ENCODE measurements around the gene DNAJB2. TPM values are rescaled to one million over a fixed set of nuclear protein-coding genes. Genes with fewer than 3 reads are reported as not detected.

Gene DNAJB2
- total and polyA plus RNA-seq, 4 donors, result 7.4 to 71.8 (median 27.0) TPM

DNA sequence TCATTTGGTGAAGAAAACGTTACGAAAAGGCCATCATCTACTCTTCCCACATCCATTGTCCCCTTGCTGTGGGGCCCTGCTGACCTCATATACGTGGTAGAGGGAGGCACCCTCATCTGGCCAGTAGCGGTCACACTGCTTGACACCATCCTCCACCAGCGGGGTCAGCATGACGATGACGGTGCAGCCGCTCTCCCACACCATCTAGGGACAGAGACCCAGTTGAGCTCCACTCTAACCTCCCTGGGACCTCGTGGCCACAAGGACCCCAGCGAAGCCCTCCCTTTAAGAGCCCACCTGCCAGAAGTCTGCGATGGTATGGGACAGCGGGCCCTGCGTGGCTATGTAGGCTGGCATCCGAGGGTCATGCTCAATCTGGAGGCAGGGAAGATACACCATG lies 17.0 kb downstream of the DNAJB2 start:
- TF ChIP-seq RXRA (IDR thresholded peaks at IDR 0.05) (no peak), TAF1 (conservative IDR thresholded peaks at IDR 0.05) (no peak), HNF4G (IDR thresholded peaks at IDR 0.05) (no peak), SP1 (IDR thresholded peaks at IDR 0.05) (no peak), EGR1 (IDR thresholded peaks at IDR 0.05; ENCODE audit: low read depth in 2 of 2) (no peak), HNF4A (conservative IDR thresholded peaks at IDR 0.05) (no peak), YY1 (IDR thresholded peaks at IDR 0.05) (no peak), RAD21 (IDR thresholded peaks at IDR 0.05) (no peak), GABPA (IDR thresholded peaks at IDR 0.05 in 1 of 2, conservative IDR thresholded peaks at IDR 0.05 in 1 of 2) (no peak)
- TF ChIP-seq, protein P1, sequence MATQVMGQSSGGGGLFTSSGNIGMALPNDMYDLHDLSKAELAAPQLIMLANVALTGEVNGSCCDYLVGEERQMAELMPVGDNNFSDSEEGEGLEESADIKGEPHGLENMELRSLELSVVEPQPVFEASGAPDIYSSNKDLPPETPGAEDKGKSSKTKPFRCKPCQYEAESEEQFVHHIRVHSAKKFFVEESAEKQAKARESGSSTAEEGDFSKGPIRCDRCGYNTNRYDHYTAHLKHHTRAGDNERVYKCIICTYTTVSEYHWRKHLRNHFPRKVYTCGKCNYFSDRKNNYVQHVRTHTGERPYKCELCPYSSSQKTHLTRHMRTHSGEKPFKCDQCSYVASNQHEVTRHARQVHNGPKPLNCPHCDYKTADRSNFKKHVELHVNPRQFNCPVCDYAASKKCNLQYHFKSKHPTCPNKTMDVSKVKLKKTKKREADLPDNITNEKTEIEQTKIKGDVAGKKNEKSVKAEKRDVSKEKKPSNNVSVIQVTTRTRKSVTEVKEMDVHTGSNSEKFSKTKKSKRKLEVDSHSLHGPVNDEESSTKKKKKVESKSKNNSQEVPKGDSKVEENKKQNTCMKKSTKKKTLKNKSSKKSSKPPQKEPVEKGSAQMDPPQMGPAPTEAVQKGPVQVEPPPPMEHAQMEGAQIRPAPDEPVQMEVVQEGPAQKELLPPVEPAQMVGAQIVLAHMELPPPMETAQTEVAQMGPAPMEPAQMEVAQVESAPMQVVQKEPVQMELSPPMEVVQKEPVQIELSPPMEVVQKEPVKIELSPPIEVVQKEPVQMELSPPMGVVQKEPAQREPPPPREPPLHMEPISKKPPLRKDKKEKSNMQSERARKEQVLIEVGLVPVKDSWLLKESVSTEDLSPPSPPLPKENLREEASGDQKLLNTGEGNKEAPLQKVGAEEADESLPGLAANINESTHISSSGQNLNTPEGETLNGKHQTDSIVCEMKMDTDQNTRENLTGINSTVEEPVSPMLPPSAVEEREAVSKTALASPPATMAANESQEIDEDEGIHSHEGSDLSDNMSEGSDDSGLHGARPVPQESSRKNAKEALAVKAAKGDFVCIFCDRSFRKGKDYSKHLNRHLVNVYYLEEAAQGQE (IDR thresholded peaks at IDR 0.05), result no peak
- H3K27me3 ChIP-seq (ENCODE audit: control insufficient read depth in 4 of 4, insufficient read depth in 4 of 4, low read length in 3 of 4), result no peaks in the 10 kb centered on the region
- H3K4me3 ChIP-seq (ENCODE audit: low read depth in 1 of 3, low read length in 3 of 3), result no peak overlapping the region
- peak; percentile 34 for DNase-seq (ENCODE audit: low spot score)
- no peaks in the 10 kb centered on the region for H3K36me3 ChIP-seq (ENCODE audit: control insufficient read depth in 4 of 4, insufficient read depth in 3 of 4, low read depth in 1 of 4, low read length in 3 of 4)
- H3K4me1 ChIP-seq (ENCODE audit: control insufficient read depth in 4 of 4, insufficient read depth in 4 of 4, low read length in 3 of 4), result peaks cover 0 to 8% (median 5%) of the 10 kb centered on the region in 4 donors
- no peak overlapping the region for H3K9ac ChIP-seq (ENCODE audit: low read depth in 1 of 2, low read length in 2 of 2)
- no peaks in the 10 kb centered on the region for H3K9me3 ChIP-seq (ENCODE audit: control insufficient read depth in 4 of 4, low read length in 3 of 4)
- H3K27ac ChIP-seq (ENCODE audit: low read depth in 1 of 2, low read length in 2 of 2), result no peak overlapping the region
- 87% methylated on average over 14 of the region's 14 CpGs for WGBS

GRCh38 chr2:219296631-219297391 lies 17.6 kb downstream of the DNAJB2 start:
- 86% methylated on average over 25 of the region's 25 CpGs for WGBS
- Histone ChIP-seq H3K27ac (ENCODE audit: low read depth in 1 of 2, low read length in 2 of 2) (no peak overlapping the region), H3K27me3 (ENCODE audit: control insufficient read depth in 4 of 4, insufficient read depth in 4 of 4, low read length in 3 of 4) (no peaks in the 10 kb centered on the region), H3K4me3 (ENCODE audit: low read depth in 1 of 3, low read length in 3 of 3) (no peak overlapping the region), H3K4me1 (ENCODE audit: control insufficient read depth in 4 of 4, insufficient read depth in 4 of 4, low read length in 3 of 4) (peaks cover 0 to 8% (median 5%) of the 10 kb centered on the region in 4 donors), H3K9ac (ENCODE audit: low read depth in 1 of 2, low read length in 2 of 2) (no peak overlapping the region), H3K9me3 (ENCODE audit: control insufficient read depth in 4 of 4, low read length in 3 of 4) (no peaks in the 10 kb centered on the region), H3K36me3 (ENCODE audit: control insufficient read depth in 4 of 4, insufficient read depth in 3 of 4, low read depth in 1 of 4, low read length in 3 of 4) (no peaks in the 10 kb centered on the region)
- TF ChIP-seq, protein P2, sequence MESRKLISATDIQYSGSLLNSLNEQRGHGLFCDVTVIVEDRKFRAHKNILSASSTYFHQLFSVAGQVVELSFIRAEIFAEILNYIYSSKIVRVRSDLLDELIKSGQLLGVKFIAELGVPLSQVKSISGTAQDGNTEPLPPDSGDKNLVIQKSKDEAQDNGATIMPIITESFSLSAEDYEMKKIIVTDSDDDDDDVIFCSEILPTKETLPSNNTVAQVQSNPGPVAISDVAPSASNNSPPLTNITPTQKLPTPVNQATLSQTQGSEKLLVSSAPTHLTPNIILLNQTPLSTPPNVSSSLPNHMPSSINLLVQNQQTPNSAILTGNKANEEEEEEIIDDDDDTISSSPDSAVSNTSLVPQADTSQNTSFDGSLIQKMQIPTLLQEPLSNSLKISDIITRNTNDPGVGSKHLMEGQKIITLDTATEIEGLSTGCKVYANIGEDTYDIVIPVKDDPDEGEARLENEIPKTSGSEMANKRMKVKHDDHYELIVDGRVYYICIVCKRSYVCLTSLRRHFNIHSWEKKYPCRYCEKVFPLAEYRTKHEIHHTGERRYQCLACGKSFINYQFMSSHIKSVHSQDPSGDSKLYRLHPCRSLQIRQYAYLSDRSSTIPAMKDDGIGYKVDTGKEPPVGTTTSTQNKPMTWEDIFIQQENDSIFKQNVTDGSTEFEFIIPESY (IDR thresholded peaks at IDR 0.05), result no peak
- TF ChIP-seq HNF4A (conservative IDR thresholded peaks at IDR 0.05) (no peak), RAD21 (IDR thresholded peaks at IDR 0.05) (no peak), MAX (IDR thresholded peaks at IDR 0.05) (no peak), EGR1 (IDR thresholded peaks at IDR 0.05; ENCODE audit: low read depth in 2 of 2) (no peak), NR2F2 (IDR thresholded peaks at IDR 0.05) (no peak), GABPA (IDR thresholded peaks at IDR 0.05 in 1 of 2, conservative IDR thresholded peaks at IDR 0.05 in 1 of 2) (no peak), YY1 (IDR thresholded peaks at IDR 0.05) (no peak), HNF4G (IDR thresholded peaks at IDR 0.05) (no peak), RXRA (IDR thresholded peaks at IDR 0.05) (no peak), JUND (IDR thresholded peaks at IDR 0.05) (no peak), ATF3 (IDR thresholded peaks at IDR 0.05) (no peak), FOXA2 (IDR thresholded peaks at IDR 0.05) (no peak), FOXA1 (IDR thresholded peaks at IDR 0.05) (no peak), SP1 (IDR thresholded peaks at IDR 0.05) (no peak)
- TF ChIP-seq, protein P1 (IDR thresholded peaks at IDR 0.05), result no peak
- TF ChIP-seq, protein P3, sequence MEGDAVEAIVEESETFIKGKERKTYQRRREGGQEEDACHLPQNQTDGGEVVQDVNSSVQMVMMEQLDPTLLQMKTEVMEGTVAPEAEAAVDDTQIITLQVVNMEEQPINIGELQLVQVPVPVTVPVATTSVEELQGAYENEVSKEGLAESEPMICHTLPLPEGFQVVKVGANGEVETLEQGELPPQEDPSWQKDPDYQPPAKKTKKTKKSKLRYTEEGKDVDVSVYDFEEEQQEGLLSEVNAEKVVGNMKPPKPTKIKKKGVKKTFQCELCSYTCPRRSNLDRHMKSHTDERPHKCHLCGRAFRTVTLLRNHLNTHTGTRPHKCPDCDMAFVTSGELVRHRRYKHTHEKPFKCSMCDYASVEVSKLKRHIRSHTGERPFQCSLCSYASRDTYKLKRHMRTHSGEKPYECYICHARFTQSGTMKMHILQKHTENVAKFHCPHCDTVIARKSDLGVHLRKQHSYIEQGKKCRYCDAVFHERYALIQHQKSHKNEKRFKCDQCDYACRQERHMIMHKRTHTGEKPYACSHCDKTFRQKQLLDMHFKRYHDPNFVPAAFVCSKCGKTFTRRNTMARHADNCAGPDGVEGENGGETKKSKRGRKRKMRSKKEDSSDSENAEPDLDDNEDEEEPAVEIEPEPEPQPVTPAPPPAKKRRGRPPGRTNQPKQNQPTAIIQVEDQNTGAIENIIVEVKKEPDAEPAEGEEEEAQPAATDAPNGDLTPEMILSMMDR (IDR thresholded peaks at IDR 0.05; ENCODE audit: low read depth, low read length, missing input control), result no peak
- DNase-seq (ENCODE audit: low spot score), result peak; percentile 33
